ENCODE measurements around the gene AZI2. TPM values are rescaled to one million over a fixed set of nuclear protein-coding genes. Genes with fewer than 3 reads are reported as not detected.

The AZI2 gene
- total and polyA plus RNA-seq, 2 experiments from 2014 or later, result 45.4 to 55.3 TPM

- DNase-seq (ENCODE audit: low spot score), result peak; percentile 62
- Histone ChIP-seq H4K20me1 (ENCODE audit: insufficient read depth, poor library complexity, severe bottlenecking) (no peaks in the 10 kb centered on the region), H3K4me3 (no peak overlapping the region), H3K27ac (no peak overlapping the region), H2AFZ (no peak overlapping the region), H3K79me2 (no peaks in the 10 kb centered on the region), H3K36me3 (replicated peaks; ENCODE audit: insufficient read depth, low read depth) (no peaks in the 10 kb centered on the region), H3K9me2 (replicated peaks; ENCODE audit: insufficient read depth) (no peaks in the 10 kb centered on the region), H3K27me3 (no peaks in the 10 kb centered on the region), H3K4me2 (no peak overlapping the region), H3K9me3 (ENCODE audit: low read depth) (no peaks in the 10 kb centered on the region), H3K4me1 (ENCODE audit: insufficient read depth) (no peaks in the 10 kb centered on the region)
- TF ChIP-seq EZH2 (IDR thresholded peaks at IDR 0.05; ENCODE audit: borderline replicate concordance) (no peak), EZH2phosphoT487 (IDR thresholded peaks at IDR 0.05; ENCODE audit: low read depth, severe bottlenecking, unreplicated experiment) (no peak), CTCF (IDR thresholded peaks at IDR 0.05; ENCODE audit: poor library complexity) (peak; percentile 47)
- 22% methylated on average over 2 of the region's 2 CpGs for WGBS (ENCODE audit: low lambda C conversion rate, missing lambda C conversion rate)
These were observed 31.1 kb downstream of the AZI2 start for GRCh38 chr3:28317438-28318022.

- Histone ChIP-seq H3K27me3 (no peaks in the 10 kb centered on the region), H3K27ac (no peak overlapping the region), H3K4me2 (no peak overlapping the region), H3K9me2 (replicated peaks; ENCODE audit: insufficient read depth) (no peaks in the 10 kb centered on the region), H4K20me1 (ENCODE audit: insufficient read depth, poor library complexity, severe bottlenecking) (no peaks in the 10 kb centered on the region), H2AFZ (no peak overlapping the region), H3K9me3 (ENCODE audit: low read depth) (no peaks in the 10 kb centered on the region), H3K36me3 (replicated peaks; ENCODE audit: insufficient read depth, low read depth) (no peaks in the 10 kb centered on the region), H3K79me2 (no peaks in the 10 kb centered on the region), H3K4me3 (no peak overlapping the region), H3K4me1 (ENCODE audit: insufficient read depth) (no peaks in the 10 kb centered on the region)
- WGBS (ENCODE audit: low lambda C conversion rate, missing lambda C conversion rate), result 76% methylated on average over 2 of the region's 2 CpGs
- DNase-seq (ENCODE audit: low spot score), result no peak
- no peak for TF ChIP-seq CTCF (IDR thresholded peaks at IDR 0.05; ENCODE audit: poor library complexity)
- TF ChIP-seq EZH2phosphoT487 (IDR thresholded peaks at IDR 0.05; ENCODE audit: low read depth, severe bottlenecking, unreplicated experiment), result no peak
- no peak for TF ChIP-seq EZH2 (IDR thresholded peaks at IDR 0.05; ENCODE audit: borderline replicate concordance)
These were observed 32.4 kb downstream of the AZI2 start for GRCh38 chr3:28316226-28316625.

- TF ChIP-seq EZH2 (IDR thresholded peaks at IDR 0.05; ENCODE audit: borderline replicate concordance) (no peak), CTCF (IDR thresholded peaks at IDR 0.05; ENCODE audit: poor library complexity) (no peak), EZH2phosphoT487 (IDR thresholded peaks at IDR 0.05; ENCODE audit: low read depth, severe bottlenecking, unreplicated experiment) (no peak)
- H3K4me2 ChIP-seq, result no peak overlapping the region
- DNase-seq (ENCODE audit: low spot score), result no peak
- H2AFZ ChIP-seq, result no peak overlapping the region
- no peaks in the 10 kb centered on the region for H3K36me3 ChIP-seq (replicated peaks; ENCODE audit: insufficient read depth, low read depth)
- no peaks in the 10 kb centered on the region for H3K27me3 ChIP-seq
- no peaks in the 10 kb centered on the region for H4K20me1 ChIP-seq (ENCODE audit: insufficient read depth, poor library complexity, severe bottlenecking)
- no peaks in the 10 kb centered on the region for H3K4me1 ChIP-seq (ENCODE audit: insufficient read depth)
- no peaks in the 10 kb centered on the region for H3K79me2 ChIP-seq
- no peak overlapping the region for H3K27ac ChIP-seq
- no peak overlapping the region for H3K4me3 ChIP-seq
- no peaks in the 10 kb centered on the region for H3K9me3 ChIP-seq (ENCODE audit: low read depth)
- WGBS (ENCODE audit: low lambda C conversion rate, missing lambda C conversion rate), result 100% methylated on average over 1 of the region's 1 CpG
- H3K9me2 ChIP-seq (replicated peaks; ENCODE audit: insufficient read depth), result no peaks in the 10 kb centered on the region
These were observed 32.9 kb downstream of the AZI2 start for GRCh38 chr3:28315711-28316110.
